Measurements from ENCODE around the gene POU2F3.

Gene POU2F3

GRCh38 chr11:120261931-120262330 lies 22.0 kb downstream of the POU2F3 start:
- peaks cover 69% of the 10 kb centered on the region for H3K27me3 ChIP-seq (ENCODE audit: low read depth, low read length)
- no peak for TF ChIP-seq EZH2phosphoT487 (IDR thresholded peaks at IDR 0.05; ENCODE audit: low read depth)
- H2AFZ ChIP-seq (ENCODE audit: low read depth, low read length) = no peak overlapping the region

GRCh38 chr11:120267319-120267718 lies 27.4 kb downstream of the POU2F3 start:
- H2AFZ ChIP-seq (ENCODE audit: low read depth, low read length) = no peak overlapping the region
- TF ChIP-seq CTCF (IDR thresholded peaks at IDR 0.05; ENCODE audit: low read depth, low read length) (no peak), EZH2phosphoT487 (IDR thresholded peaks at IDR 0.05; ENCODE audit: low read depth) (no peak)

More at GRCh38 chr11:120261931-120262330, 22.0 kb downstream of the POU2F3 start:
- H3K79me2 ChIP-seq (ENCODE audit: low read length) = no peaks in the 10 kb centered on the region
- no peak overlapping the region for H3K4me3 ChIP-seq (ENCODE audit: low read length)
- H3K9me3 ChIP-seq (ENCODE audit: insufficient read depth, low read length) = no peaks in the 10 kb centered on the region
- H3K27ac ChIP-seq (ENCODE audit: low read length) = no peak overlapping the region
- H3K36me3 ChIP-seq (replicated peaks; ENCODE audit: low read depth, low read length) = no peaks in the 10 kb centered on the region
- H3K9ac ChIP-seq (ENCODE audit: low read length) = no peak overlapping the region
- H3K4me1 ChIP-seq (ENCODE audit: low read length) = peaks cover 9% of the 10 kb centered on the region
- H3K4me2 ChIP-seq (ENCODE audit: low read length) = no peak overlapping the region
- H4K20me1 ChIP-seq (ENCODE audit: insufficient read depth, low read length) = no peaks in the 10 kb centered on the region; the same call in 1 of the 2 replicates

GRCh38 chr11:120268686-120269085 lies 28.7 kb downstream of the POU2F3 start:
- Histone ChIP-seq H2AFZ (ENCODE audit: low read depth, low read length) (no peak overlapping the region), H3K36me3 (replicated peaks; ENCODE audit: low read depth, low read length) (no peaks in the 10 kb centered on the region), H3K27ac (ENCODE audit: low read length) (no peak overlapping the region), H3K4me1 (ENCODE audit: low read length) (peaks cover 22% of the 10 kb centered on the region), H3K9me3 (ENCODE audit: insufficient read depth, low read length) (no peaks in the 10 kb centered on the region), H3K79me2 (ENCODE audit: low read length) (no peaks in the 10 kb centered on the region), H3K9ac (ENCODE audit: low read length) (no peak overlapping the region), H3K4me2 (ENCODE audit: low read length) (no peak overlapping the region), H3K4me3 (ENCODE audit: low read length) (no peak overlapping the region), H3K27me3 (ENCODE audit: low read depth, low read length) (peaks cover 47% of the 10 kb centered on the region), H4K20me1 (ENCODE audit: insufficient read depth, low read length) (no peaks in the 10 kb centered on the region)
- no peak for TF ChIP-seq EZH2phosphoT487 (IDR thresholded peaks at IDR 0.05; ENCODE audit: low read depth)
- no peak for TF ChIP-seq CTCF (IDR thresholded peaks at IDR 0.05; ENCODE audit: low read depth, low read length)

More at GRCh38 chr11:120267319-120267718, 27.4 kb downstream of the POU2F3 start:
- H4K20me1 ChIP-seq (ENCODE audit: insufficient read depth, low read length) = no peaks in the 10 kb centered on the region
- H3K27ac ChIP-seq (ENCODE audit: low read length) = no peak overlapping the region
- H3K4me1 ChIP-seq (ENCODE audit: low read length) = peaks cover 22% of the 10 kb centered on the region
- H3K4me2 ChIP-seq (ENCODE audit: low read length) = peak overlapping the region; percentile 16; the same call in 1 of the 2 replicates
- no peaks in the 10 kb centered on the region for H3K9me3 ChIP-seq (ENCODE audit: insufficient read depth, low read length)
- peaks cover 52% of the 10 kb centered on the region for H3K27me3 ChIP-seq (ENCODE audit: low read depth, low read length)
- H3K79me2 ChIP-seq (ENCODE audit: low read length) = no peaks in the 10 kb centered on the region
- no peaks in the 10 kb centered on the region for H3K36me3 ChIP-seq (replicated peaks; ENCODE audit: low read depth, low read length)
- no peak overlapping the region for H3K4me3 ChIP-seq (ENCODE audit: low read length)
- no peak overlapping the region for H3K9ac ChIP-seq (ENCODE audit: low read length)

GRCh38 chr11:120270386-120270785 lies 30.4 kb downstream of the POU2F3 start:
- Histone ChIP-seq H3K4me2 (ENCODE audit: low read length) (no peak overlapping the region), H3K79me2 (ENCODE audit: low read length) (no peaks in the 10 kb centered on the region), H2AFZ (ENCODE audit: low read depth, low read length) (no peak overlapping the region), H3K27ac (ENCODE audit: low read length) (no peak overlapping the region), H4K20me1 (ENCODE audit: insufficient read depth, low read length) (no peaks in the 10 kb centered on the region), H3K36me3 (replicated peaks; ENCODE audit: low read depth, low read length) (no peaks in the 10 kb centered on the region), H3K4me1 (ENCODE audit: low read length) (peaks cover 22% of the 10 kb centered on the region), H3K27me3 (ENCODE audit: low read depth, low read length) (peaks cover 54% of the 10 kb centered on the region), H3K9ac (ENCODE audit: low read length) (no peak overlapping the region), H3K9me3 (ENCODE audit: insufficient read depth, low read length) (no peaks in the 10 kb centered on the region), H3K4me3 (ENCODE audit: low read length) (no peak overlapping the region)
- TF ChIP-seq EZH2phosphoT487 (IDR thresholded peaks at IDR 0.05; ENCODE audit: low read depth) (no peak), CTCF (IDR thresholded peaks at IDR 0.05; ENCODE audit: low read depth, low read length) (no peak)
